ENCODE measurements around the gene ARMH3.

DNA sequence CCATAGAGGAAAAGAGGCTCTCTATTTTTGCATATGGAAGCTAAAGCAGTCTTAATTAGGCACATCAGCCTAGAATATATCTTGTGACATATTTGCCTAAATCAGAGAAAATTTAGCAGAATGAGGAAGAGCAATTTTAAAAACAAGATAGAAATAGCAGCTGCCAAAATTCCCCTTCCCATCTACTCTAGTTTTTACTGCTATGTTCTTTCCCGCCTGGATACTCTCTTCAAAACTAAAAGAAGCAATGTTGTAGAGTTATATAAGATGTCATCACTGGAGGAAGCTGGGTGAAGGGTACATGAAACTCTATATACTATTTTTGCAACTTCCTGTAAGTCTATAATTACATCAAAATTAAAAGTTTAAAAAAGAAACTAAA is 87.0 kb downstream of the ARMH3 start:
- TF ChIP-seq, protein P1, sequence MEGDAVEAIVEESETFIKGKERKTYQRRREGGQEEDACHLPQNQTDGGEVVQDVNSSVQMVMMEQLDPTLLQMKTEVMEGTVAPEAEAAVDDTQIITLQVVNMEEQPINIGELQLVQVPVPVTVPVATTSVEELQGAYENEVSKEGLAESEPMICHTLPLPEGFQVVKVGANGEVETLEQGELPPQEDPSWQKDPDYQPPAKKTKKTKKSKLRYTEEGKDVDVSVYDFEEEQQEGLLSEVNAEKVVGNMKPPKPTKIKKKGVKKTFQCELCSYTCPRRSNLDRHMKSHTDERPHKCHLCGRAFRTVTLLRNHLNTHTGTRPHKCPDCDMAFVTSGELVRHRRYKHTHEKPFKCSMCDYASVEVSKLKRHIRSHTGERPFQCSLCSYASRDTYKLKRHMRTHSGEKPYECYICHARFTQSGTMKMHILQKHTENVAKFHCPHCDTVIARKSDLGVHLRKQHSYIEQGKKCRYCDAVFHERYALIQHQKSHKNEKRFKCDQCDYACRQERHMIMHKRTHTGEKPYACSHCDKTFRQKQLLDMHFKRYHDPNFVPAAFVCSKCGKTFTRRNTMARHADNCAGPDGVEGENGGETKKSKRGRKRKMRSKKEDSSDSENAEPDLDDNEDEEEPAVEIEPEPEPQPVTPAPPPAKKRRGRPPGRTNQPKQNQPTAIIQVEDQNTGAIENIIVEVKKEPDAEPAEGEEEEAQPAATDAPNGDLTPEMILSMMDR (conservative IDR thresholded peaks at IDR 0.05; ENCODE audit: low read length): no peak
- TF ChIP-seq EZH2phosphoT487 (IDR thresholded peaks at IDR 0.05; ENCODE audit: borderline replicate concordance, low read depth, low read length): no peak
